NK-92 treated with Interleukin-12 subunit alpha and Interleukin-12 subunit beta, amount 100 ng/mL, for 24 hours (cell line): ENCODE data around the gene CAPZB.
"Not testable (repeated sequence)": the region's sequence is repeated elsewhere in the genome, so short reads cannot be mapped to it uniquely, and the experiment has no call there.

ENCODE experiments used
- DNase-seq: peaks from one replicate; lab custom pipeline; 2025; lab: John Stamatoyannopoulos, UW

Gene CAPZB

DNA sequence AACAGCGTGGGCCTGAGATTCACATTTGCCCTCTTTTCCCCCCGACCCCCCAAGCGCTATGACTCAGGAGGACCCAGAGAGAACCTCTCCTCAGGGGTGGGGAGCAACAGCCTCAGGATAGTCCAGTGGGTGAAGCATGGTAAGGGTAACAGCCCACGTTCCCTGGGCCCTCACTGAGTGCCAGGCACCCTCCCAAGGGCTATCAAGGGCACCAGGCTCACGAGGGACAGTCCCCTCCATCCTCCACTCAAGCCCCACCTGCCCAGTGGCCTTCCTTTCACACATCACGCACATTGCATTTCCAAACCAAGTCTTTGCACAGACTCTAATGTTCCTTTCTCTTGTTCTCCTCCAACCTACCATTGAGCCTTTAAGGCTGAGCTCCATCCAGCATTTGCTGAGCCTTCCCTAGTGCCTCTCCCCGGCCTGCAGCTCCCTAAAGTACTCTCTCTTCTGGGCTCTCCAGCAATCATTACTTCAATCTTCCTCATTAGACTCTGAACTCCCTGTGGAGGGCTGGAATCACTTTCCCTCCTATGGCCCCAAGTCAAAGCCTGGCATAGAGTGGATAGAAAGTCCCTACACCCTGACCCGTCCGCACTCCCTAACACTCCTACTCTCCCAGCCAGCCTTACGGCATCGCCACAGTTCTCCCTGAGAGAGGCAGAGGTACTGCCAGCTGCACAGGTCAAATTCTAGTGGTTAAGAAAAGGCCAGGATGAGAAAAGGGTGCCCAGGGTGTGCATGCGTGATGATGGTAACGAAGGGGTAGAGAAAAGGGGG lies 174.4 kb downstream of the CAPZB start:
- DNase-seq = no peak

DNA sequence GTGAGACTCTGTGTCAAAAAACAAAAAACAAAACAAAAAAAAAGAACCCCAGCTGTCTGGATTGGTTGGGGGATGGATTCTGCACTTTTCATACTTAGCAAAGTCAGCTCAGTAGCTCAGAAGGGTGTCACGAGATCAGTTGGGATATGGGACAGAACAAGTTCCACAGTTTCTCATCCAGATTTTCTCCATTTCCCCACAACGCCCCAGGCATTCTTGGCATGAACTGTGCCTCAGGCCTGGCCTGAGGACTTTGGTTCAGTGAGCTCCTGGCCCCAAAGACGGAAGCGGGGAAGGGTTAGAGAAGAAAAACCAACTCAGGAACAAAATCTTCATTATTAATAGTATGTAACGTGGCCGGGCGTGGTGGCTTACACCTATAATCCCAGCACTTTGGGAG lies 175.3 kb downstream of the CAPZB start:
- no peak for DNase-seq

DNA sequence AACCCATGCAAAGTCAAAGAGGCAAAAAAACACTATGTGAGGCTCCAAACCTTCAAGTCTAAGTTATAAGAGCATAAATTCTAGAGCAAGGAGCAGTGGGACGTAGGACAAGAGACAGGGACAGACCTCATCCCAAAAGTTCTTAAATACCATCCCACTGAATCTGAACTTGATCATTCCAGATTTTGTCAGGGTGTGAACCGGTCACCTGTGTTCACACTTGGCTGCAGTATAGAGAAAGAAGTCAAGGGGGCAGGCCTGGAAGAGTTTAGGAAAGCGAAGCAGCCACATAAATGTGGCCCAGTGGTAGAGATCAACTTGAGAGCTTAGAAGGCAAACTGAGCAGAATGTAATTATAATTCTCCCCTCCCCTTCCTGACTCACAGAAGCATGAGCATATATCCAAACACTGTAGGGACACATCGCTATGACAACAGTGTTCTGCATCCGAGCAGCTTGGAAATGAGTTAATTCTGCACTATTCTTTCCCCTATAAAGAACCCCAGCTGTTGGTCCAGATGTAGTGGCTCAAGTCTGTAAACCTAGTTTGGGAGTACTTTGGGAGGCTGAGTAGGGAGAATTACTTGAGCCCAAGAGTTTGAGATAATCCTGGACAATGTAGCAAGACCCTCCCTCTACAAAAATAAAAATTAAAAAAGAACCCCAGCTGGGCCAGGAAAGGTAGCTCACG lies 176.1 kb downstream of the CAPZB start:
- no peak for DNase-seq

DNA sequence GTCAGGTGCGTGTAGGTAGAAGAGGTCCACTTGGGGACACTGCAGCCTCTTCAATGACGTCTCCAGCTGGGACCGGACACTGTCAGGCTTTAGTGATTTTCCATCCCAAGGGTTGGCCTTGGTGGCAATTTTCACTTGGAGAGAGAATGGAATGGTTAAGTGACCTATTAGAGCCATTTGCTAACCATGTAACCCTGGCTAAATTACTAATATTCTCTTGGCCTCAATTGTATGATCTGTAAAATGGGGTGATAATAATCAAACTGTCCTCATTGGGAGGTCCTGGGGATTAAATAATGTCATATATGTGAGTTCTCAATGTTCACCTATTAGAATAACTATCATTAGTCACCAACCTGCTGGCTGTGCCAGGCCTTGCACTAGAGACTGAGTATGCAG lies 176.8 kb downstream of the CAPZB start:
- DNase-seq = no peak

DNA sequence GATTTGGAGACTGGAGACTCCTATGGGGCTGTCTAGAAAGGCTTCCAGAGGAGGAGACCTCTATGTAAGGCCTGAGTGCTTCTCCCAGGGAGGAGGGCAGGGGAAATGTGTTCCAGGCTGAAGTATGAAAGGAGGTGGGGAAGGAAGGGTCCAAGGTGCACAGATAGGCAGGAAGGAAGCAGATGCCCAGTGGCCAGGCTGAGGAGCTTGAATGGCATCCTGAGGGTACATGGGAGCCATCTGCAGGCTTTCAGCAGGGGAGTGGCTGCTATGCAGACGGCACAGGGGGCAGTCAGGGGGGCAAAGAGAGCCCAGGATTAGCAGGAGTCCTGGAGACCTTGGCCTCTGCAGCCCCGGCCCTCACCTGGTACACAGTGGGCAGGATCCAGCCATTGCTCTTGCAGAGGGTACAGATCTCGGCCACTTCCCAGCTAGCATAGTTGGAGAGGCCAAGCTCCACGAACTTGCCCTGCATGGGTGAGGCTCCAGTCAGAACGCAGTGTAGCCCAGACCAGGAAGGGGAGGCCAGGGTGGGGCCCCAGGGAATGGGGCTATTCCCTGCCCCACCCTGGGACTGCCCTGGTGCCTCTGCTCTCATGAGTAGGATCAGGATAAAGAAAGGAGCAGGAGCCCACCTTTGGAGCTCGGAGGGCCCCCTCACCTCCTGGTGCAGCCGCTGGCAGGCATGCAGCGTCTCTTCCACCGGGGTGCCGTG lies 177.4 kb downstream of the CAPZB start:
- DNase-seq = no peak

DNA sequence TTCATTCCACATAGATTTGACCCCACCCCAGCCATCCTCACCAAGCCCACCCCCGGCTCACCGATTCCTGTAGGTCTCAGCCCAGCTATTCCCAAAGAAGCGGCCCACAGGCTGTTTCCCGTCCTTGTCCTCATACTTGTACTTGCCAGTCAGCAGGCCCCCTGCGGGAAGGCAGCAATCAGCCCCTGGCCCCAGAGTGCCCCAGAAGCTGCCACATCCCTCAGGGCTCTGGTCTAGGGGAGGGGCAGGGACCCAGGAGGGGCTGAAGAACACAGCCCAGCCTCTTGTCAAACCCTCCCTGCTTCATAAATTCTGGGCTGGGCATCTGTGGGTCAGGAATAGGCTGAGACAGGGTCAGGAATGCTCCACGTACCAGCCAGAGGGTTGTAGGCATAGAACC lies 178.4 kb downstream of the CAPZB start:
- no peak for DNase-seq

DNA sequence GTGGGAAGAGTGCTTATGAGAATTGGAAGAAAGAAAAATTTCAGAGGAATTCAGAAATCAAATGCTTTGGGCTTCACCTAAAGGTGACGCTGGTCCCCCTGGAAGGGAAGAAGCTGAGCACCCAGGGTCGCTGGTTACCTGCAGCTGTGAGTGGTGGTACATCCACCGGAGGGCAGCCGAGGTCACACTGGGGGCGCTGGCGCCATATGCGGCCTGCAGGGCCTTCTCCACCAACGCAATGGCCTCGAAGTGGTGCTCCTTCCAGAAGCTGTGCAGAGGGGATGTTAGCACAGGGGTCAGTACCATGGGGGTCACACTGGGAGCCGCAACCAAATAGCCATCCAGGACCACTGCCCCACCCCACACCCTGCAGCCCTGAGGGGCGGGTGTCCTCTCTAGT lies 179.5 kb downstream of the CAPZB start:
- DNase-seq = no peak

DNA sequence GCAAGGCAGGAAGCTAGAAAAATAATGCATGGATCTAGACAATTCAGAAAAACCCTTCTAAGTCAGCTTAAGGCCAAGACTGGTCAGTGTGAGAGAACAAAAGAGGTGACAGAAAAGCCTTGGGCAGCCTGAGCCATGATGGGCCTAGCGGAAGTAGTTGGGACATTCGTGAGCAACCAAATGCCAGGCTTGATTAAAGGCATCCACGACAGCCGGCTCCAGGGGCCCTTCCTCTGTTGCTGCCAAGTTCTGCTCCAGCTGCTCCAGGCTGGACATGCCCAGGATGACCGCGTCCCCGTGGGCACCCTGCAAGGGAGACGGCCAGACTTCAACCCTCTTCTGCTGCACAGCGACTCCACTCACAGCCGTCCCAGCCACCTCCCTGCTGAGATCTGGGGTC lies 181.3 kb downstream of the CAPZB start:
- not testable (repeated sequence) for DNase-seq

DNA sequence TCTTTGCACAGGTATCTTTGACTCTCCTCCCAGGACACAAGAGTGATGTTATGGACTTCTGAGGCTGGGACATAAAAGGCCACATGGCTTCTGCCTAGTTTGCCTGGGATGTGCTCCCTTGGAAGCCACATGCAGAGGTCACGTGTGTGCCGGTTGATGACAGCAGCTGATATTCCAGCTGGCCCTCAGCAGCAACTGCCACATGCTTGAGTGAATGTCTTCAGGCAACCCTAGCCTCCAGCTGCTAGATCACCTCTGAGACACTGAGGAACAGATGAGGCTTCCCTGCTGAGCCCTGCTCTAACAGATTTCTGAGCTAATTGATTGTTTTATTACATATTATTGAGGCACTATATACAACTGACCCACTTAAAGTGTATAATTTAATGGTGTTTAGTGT lies 185.1 kb downstream of the CAPZB start:
- DNase-seq = no peak

DNA sequence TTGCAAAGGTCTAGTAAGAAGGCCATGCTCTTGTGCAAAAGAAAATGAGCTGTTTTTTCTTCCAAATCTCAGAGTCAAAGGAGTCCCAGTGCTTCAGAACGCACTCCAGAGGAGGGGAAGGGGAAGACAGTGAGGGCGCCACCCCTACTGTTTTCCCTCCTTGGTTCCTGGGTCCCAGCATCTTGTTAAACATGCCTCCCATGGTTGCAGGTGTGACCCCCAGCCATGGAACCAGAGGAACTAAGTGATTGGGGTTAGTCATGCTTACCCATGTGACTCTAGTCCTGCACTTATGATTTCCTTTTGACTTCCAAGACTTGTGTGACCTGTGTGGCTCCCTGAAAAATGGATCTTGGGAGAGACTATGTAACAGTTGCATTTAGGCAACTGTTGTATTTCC lies 190.7 kb downstream of the CAPZB start:
- DNase-seq = no peak

DNA sequence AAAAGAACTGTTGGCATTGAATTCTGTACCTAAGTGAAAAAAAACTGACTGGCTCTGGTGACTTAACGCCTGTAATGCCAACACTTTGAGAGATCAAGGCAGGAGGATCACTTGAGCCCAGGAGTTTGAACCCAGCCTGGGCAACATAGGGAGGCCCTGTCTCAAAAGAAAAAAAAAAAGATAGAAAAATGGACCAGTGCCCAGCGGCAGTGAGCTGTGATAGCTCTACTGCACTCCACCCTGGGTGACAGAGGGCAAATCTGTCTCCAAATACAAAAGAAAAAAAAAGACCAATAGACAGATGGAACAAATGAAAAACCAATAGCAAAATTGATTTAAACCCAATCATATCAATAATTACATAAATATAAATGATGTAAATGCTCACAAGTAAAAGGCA lies 196.1 kb downstream of the CAPZB start:
- no peak for DNase-seq
